Activated CD4-positive, alpha-beta memory T cell treated with anti-CD3 and anti-CD28 coated beads, Interleukin-2, amount 10 ng/mL, durations not matched to agents 7 days and 5 days (primary cell): ENCODE results near the gene SKIC3. TPM values are rescaled to one million over a fixed set of nuclear protein-coding genes. Genes with fewer than 3 reads are reported as not detected.

Experiments
- CTCF ChIA-PET: fragments of 350-600 bp; sonication (Branson Sonifier 250); formaldehyde crosslinking; loops from one replicate; lab custom pipeline; 2021; ENCODE audit warnings: antibody characterized with exemption, inconsistent platforms; lab: Charles Lee
- POLR2A ChIA-PET: fragments of 350-600 bp; sonication (Branson Sonifier 250); formaldehyde crosslinking; loops from one replicate; lab custom pipeline; 2021; ENCODE audit warnings: antibody characterized with exemption; lab: Charles Lee
- DNase-seq: peaks from one replicate; pipeline ENCODE4 v3.0.0-alpha.2; 2020
- H3K27ac Mint-ChIP-seq: one replicate; pipeline ENCODE4 v1.8.0; 2021; ENCODE audit warnings: mild to moderate bottlenecking, mixed read lengths
- H3K27me3 Mint-ChIP-seq: one replicate; pipeline ENCODE4 v1.8.0; 2021; ENCODE audit warnings: mixed read lengths
- H3K36me3 Mint-ChIP-seq: one replicate; pipeline ENCODE4 v1.8.0; 2021; ENCODE audit warnings: low read depth, mixed read lengths
- H3K4me1 Mint-ChIP-seq: one replicate; pipeline ENCODE4 v1.8.0; 2021; ENCODE audit warnings: mixed read lengths
- H3K4me3 Mint-ChIP-seq: one replicate; pipeline ENCODE4 v1.8.0; 2021; ENCODE audit warnings: mild to moderate bottlenecking, mixed read lengths
- H3K9me3 Mint-ChIP-seq: one replicate; pipeline ENCODE4 v1.8.0; 2021; ENCODE audit warnings: mixed read lengths
- total RNA-seq, 2 experiments: library from RNA; stranded (reverse); gene quantifications; one replicate each; pipeline ENCODE4 v1.2.3, GENCODE V29; 2021

The SKIC3 gene
- total RNA-seq = 10 to 100 TPM; 70.7 to 72.1 TPM

GRCh38 chr5:95554647-95555548 is at the start of gene SKIC3, which contains the start of gene ARSK:
Gene SKIC3, minus strand, starts transcription at chr5:95554977. Its CDS starts 7,827 bp downstream, at chr5:95547150.
Gene ARSK, plus strand, starts transcription at chr5:95555101. Its CDS starts 178 bp downstream, at chr5:95555279.
- Mint-ChIP-seq H3K9me3 (no peaks in the 10 kb centered on the region), H3K27me3 (no peaks in the 10 kb centered on the region), H3K27ac (peak within 1 kb of the TSS; percentile 74), H3K4me3 (peak within 1 kb of the TSS; percentile 88), H3K4me1 (peaks cover 42% of the 10 kb centered on the region), H3K36me3 (peaks cover 16% of the 10 kb centered on the region)
- ChIA-PET POLR2A (interaction anchor here (0.9 to 2.9 kb wide), 11 partner anchors 9 to 207 kb away, joined by 3 to 11 read pairs (median 5); partner anchors contain the start of gene RFESD), CTCF (interaction anchor here (0.7 to 2.6 kb wide), 4 partner anchors 9 to 109 kb away, joined by 3 to 7 read pairs (median 4); no protein-coding TSS in a partner anchor)
- DNase-seq = peak; percentile 92

GRCh38 chr5:95600557-95600956 is 45.8 kb upstream of the SKIC3 start:
- H3K9me3 Mint-ChIP-seq = no peaks in the 10 kb centered on the region
- peaks cover 15% of the 10 kb centered on the region for H3K36me3 Mint-ChIP-seq
- H3K27ac Mint-ChIP-seq = no peak overlapping the region
- ChIA-PET POLR2A (no interaction called here), CTCF (no interaction called here)
- DNase-seq = no peak
- no peaks in the 10 kb centered on the region for H3K27me3 Mint-ChIP-seq
- no peak overlapping the region for H3K4me3 Mint-ChIP-seq
- no peaks in the 10 kb centered on the region for H3K4me1 Mint-ChIP-seq

GRCh38 chr5:95599252-95599651 is 44.5 kb upstream of the SKIC3 start:
- ChIA-PET POLR2A (no interaction called here), CTCF (no interaction called here)
- no peak for DNase-seq
- Mint-ChIP-seq H3K27me3 (no peaks in the 10 kb centered on the region), H3K4me3 (no peak overlapping the region), H3K4me1 (no peaks in the 10 kb centered on the region), H3K9me3 (no peaks in the 10 kb centered on the region), H3K36me3 (peaks cover 13% of the 10 kb centered on the region), H3K27ac (no peak overlapping the region)

- ChIA-PET POLR2A (no interaction called here), CTCF (no interaction called here)
- H3K4me3 Mint-ChIP-seq = no peak overlapping the region
These were observed 40.6 kb upstream of the SKIC3 start for GRCh38 chr5:95595289-95595931.

GRCh38 chr5:95591490-95591901 is 36.7 kb upstream of the SKIC3 start:
- peak overlapping the region; percentile 40 for H3K27ac Mint-ChIP-seq
- ChIA-PET CTCF (no interaction called here), POLR2A (no interaction called here)
- no peaks in the 10 kb centered on the region for H3K36me3 Mint-ChIP-seq
- H3K27me3 Mint-ChIP-seq = no peaks in the 10 kb centered on the region
- no peak overlapping the region for H3K4me3 Mint-ChIP-seq
- no peaks in the 10 kb centered on the region for H3K9me3 Mint-ChIP-seq
- DNase-seq = no peak
- H3K4me1 Mint-ChIP-seq = peaks cover 31% of the 10 kb centered on the region

More at GRCh38 chr5:95595289-95595931, 40.6 kb upstream of the SKIC3 start:
- Mint-ChIP-seq H3K27ac (no peak overlapping the region), H3K36me3 (no peaks in the 10 kb centered on the region), H3K9me3 (no peaks in the 10 kb centered on the region), H3K27me3 (no peaks in the 10 kb centered on the region), H3K4me1 (peaks cover 25% of the 10 kb centered on the region)
- no peak for DNase-seq

- DNase-seq = no peak
- ChIA-PET POLR2A (no interaction called here), CTCF (no interaction called here)
- Mint-ChIP-seq H3K9me3 (no peaks in the 10 kb centered on the region), H3K4me1 (peaks cover 31% of the 10 kb centered on the region), H3K4me3 (no peak overlapping the region), H3K27me3 (no peaks in the 10 kb centered on the region), H3K27ac (peak overlapping the region; percentile 40), H3K36me3 (no peaks in the 10 kb centered on the region)
These were observed 36.1 kb upstream of the SKIC3 start for GRCh38 chr5:95590880-95591279.

GRCh38 chr5:95583992-95584391 is 29.2 kb upstream of the SKIC3 start:
- Mint-ChIP-seq H3K4me3 (no peak overlapping the region), H3K9me3 (no peaks in the 10 kb centered on the region), H3K27me3 (no peaks in the 10 kb centered on the region), H3K4me1 (no peaks in the 10 kb centered on the region), H3K36me3 (peaks cover 8% of the 10 kb centered on the region), H3K27ac (no peak overlapping the region)
- DNase-seq = no peak
- CTCF ChIA-PET = no interaction called here
- POLR2A ChIA-PET = no interaction called here

- H3K9me3 Mint-ChIP-seq = no peaks in the 10 kb centered on the region
- H3K36me3 Mint-ChIP-seq = peaks cover 8% of the 10 kb centered on the region
- no peaks in the 10 kb centered on the region for H3K4me1 Mint-ChIP-seq
- no peaks in the 10 kb centered on the region for H3K27me3 Mint-ChIP-seq
- no peak overlapping the region for H3K4me3 Mint-ChIP-seq
- DNase-seq = no peak
- no peak overlapping the region for H3K27ac Mint-ChIP-seq
- ChIA-PET POLR2A (no interaction called here), CTCF (no interaction called here)
These were observed 26.8 kb upstream of the SKIC3 start for GRCh38 chr5:95581576-95581975.

- no peak overlapping the region for H3K27ac Mint-ChIP-seq
- no peak overlapping the region for H3K4me3 Mint-ChIP-seq
- H3K36me3 Mint-ChIP-seq = peaks cover 20% of the 10 kb centered on the region
- ChIA-PET POLR2A (no interaction called here), CTCF (no interaction called here)
- H3K9me3 Mint-ChIP-seq = no peaks in the 10 kb centered on the region
- DNase-seq = no peak
- H3K27me3 Mint-ChIP-seq = no peaks in the 10 kb centered on the region
- H3K4me1 Mint-ChIP-seq = no peaks in the 10 kb centered on the region
These were observed 17.2 kb upstream of the SKIC3 start for GRCh38 chr5:95572016-95572415.

- Mint-ChIP-seq H3K9me3 (no peaks in the 10 kb centered on the region), H3K4me1 (no peaks in the 10 kb centered on the region), H3K27ac (no peak overlapping the region), H3K4me3 (no peak overlapping the region), H3K27me3 (no peaks in the 10 kb centered on the region), H3K36me3 (peaks cover 18% of the 10 kb centered on the region)
- ChIA-PET POLR2A (interaction anchor here (1.4 kb wide), 1 partner anchor 11 kb away, joined by 5 read pairs; the partner anchor contains the start of genes ARSK and SKIC3), CTCF (no interaction called here)
- DNase-seq = no peak
These were observed 10.6 kb upstream of the SKIC3 start for GRCh38 chr5:95565280-95565920.

GRCh38 chr5:95564450-95564849 is 9.7 kb upstream of the SKIC3 start:
- no peaks in the 10 kb centered on the region for H3K27me3 Mint-ChIP-seq

GRCh38 chr5:95563367-95563766 is 8.6 kb upstream of the SKIC3 start:
- Mint-ChIP-seq H3K27ac (no peak overlapping the region), H3K27me3 (no peaks in the 10 kb centered on the region), H3K4me1 (no peaks in the 10 kb centered on the region), H3K9me3 (no peaks in the 10 kb centered on the region), H3K36me3 (peaks cover 16% of the 10 kb centered on the region), H3K4me3 (no peak overlapping the region)
- DNase-seq = no peak
- CTCF ChIA-PET = interaction anchor here (1.0 kb wide), 1 partner anchor 8 kb away, joined by 3 read pairs; the partner anchor contains the start of genes ARSK and SKIC3
- POLR2A ChIA-PET = no interaction called here

More at GRCh38 chr5:95564450-95564849, 9.7 kb upstream of the SKIC3 start:
- CTCF ChIA-PET = interaction anchor here (1.0 kb wide), 1 partner anchor 9 kb away, joined by 3 read pairs; the partner anchor contains the start of genes ARSK and SKIC3
- Mint-ChIP-seq H3K4me1 (no peaks in the 10 kb centered on the region), H3K9me3 (no peaks in the 10 kb centered on the region), H3K4me3 (no peak overlapping the region), H3K27ac (no peak overlapping the region), H3K36me3 (peaks cover 18% of the 10 kb centered on the region)
- no peak for DNase-seq
- POLR2A ChIA-PET = interaction anchor here (1.4 kb wide), 1 partner anchor 10 kb away, joined by 5 read pairs; the partner anchor contains the start of genes ARSK and SKIC3
